HG03103 (cell line): Measurements from ENCODE around the gene ADAD2.

ENCODE experiments used
- ATAC-seq: cut with Tn5 transposase; IDR thresholded peaks from one replicate; pipeline ENCODE4 v1.9.1; 2021; ENCODE audit warnings: low read depth; ENCODE audit not compliant: unreplicated experiment

Gene ADAD2

GRCh38 chr16:84176192-84177053, 14.5 kb upstream of the ADAD2 start:
- no peak for ATAC-seq

GRCh38 chr16:84177741-84178073, 13.2 kb upstream of the ADAD2 start:
- no peak for ATAC-seq

DNA sequence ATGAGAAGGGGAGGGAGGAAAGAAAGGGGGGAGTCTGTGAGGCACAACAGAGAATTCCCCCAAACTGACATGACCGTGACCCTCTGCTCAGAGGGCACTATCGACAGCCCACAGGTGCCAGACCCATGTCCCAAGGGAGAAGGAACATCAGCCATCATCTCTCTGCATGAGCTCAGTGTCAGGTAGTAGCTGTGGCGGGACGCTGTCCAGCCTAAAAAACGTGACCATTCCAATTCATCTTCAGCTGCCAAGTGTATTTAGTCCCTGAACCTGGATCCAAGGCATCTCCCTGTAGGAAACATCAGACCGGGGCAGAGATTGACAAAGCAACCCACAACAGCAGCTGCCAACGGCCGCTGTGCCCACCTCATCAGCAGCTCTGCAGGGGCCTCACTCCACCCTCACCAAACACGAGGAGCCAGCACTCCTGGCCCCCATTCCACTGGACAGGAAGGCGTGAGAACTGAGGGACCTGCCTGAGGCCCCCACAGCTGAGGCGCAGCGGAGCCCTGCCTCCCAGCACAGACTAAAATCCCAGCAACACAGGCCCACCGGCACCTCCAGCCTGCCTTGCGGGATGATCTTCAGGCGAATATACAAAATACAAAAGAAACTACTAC, 12.7 kb upstream of the ADAD2 start:
- ATAC-seq, result no peak

- no peak for ATAC-seq
These were observed 11.9 kb upstream of the ADAD2 start for GRCh38 chr16:84178892-84179611.

- no peak for ATAC-seq
These were observed 11.2 kb upstream of the ADAD2 start for GRCh38 chr16:84179612-84180320.

GRCh38 chr16:84180519-84181140, 10.3 kb upstream of the ADAD2 start:
- ATAC-seq, result no peak

GRCh38 chr16:84181144-84181915, 9.6 kb upstream of the ADAD2 start:
- no peak for ATAC-seq

DNA sequence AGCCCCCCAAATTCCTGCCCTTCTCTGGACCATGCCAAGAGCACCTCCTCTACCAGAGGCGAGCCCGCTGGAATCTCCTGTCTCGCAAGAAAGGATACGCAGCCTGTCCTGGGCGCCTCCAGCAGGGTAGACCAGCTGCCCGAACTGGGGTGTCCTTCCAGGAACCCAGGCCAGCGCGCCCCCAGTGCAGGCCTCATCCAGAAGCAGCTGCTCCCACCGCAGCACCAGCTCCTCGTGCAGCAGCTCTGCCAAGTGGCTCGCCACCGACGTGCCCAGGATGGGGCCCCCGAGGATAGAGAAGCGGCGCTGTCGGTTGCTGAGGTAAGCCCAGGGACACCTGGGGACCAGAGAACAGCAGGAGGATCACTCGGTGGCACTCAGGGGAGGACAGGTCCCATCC, 8.9 kb upstream of the ADAD2 start:
- no peak for ATAC-seq

DNA sequence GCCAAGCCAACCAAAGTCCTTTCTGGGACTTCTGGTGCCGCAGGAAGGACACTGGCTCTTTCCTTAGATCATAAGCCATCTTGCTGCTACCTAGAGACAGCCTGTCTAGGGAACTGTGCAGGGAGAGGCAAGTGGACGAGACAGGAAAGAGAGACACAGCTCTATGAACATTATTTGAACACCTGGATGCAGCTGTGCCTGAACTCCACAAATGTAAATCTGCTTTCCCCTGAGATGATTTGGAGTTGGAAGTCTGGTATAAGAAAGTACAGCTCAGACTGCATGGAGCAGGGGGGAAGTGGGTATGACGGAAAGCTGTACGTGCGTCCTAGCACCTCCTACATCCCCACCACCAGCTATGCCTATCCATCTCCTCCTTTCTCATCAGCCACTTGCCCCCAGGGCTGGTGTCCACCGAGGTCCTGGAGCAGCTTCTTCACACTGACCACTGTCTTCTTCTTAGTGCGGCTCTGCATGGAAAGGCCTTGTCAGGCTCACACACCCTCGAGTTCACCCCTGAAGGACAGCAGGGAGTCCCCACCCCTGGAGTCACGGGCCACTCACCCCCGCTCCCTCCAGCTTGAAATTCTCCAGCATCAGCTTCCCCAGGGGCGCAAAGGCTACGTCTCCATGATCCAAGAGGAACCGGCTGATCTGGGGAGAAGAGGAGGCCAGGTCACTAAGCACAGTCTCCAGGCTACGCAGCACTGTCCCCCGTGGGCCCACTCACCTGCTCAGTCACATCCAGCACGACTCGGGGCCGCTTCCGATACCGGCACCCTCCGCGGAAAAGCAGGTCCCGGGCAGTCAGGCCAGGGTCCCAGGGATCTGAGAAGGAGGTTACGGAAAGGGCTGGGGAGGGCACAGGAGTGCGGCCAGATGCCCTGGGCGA, 8.0 kb upstream of the ADAD2 start:
- ATAC-seq, result no peak

GRCh38 chr16:84183572-84183875, 7.4 kb upstream of the ADAD2 start:
- no peak for ATAC-seq

DNA sequence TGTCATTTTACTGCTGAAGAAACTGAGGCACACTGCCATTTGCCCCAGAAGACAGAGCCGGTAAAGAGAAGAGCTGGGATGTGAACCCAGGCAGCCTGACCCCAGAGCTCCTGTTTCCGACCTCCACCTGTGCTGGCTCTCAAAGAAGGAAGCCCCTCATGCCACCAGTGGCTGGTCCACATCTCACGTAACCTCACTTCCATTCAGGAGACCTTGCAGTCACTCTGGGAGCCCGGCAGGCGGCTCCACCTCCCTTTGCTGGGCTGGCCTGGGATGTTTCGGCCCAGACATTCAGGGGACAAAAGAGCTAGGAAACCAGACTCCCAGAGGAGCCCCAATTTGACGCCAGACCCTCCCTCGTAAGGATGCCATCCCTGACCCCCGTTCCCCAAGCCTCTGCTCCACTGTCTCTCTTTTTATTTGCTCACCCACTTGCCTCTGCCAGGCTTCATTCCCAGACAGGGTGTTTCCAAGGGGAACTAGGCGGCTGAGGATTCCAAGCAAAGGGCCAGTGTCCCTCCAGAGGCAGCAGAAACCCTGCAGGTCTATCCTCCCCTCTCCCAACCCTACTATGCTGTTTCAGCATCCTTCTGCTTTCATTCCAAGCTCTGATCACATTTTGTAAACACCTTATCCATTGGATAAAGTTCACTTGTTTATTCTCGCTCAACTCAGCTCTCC, 6.9 kb upstream of the ADAD2 start:
- no peak for ATAC-seq

DNA sequence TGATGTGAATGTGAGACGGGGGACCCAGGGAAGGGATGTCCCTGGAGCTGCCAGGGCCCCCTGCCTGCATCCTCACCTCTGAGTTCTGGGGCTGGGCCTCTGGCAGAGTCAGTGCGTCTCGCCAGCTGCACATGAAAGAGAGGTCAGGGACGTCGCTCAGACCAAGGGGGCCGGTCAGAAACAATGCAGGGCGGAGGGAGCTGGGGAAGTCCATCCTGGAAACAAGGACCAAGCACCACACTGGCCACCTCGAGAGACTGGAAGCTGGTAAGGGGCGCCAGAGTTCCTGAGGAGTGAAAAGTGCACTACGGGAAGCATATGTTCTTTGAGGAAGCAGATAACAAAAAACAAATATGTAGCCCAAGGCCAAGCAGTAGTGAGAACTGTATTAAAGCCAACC, 6.2 kb upstream of the ADAD2 start:
- no peak for ATAC-seq

GRCh38 chr16:84186685-84187437, 4.1 kb upstream of the ADAD2 start, which contains the start of gene TAF1C:
TSS of gene TAF1C (minus strand) at chr16:84187057. CDS start at chr16:84184988, 2,069 bp downstream.
- peak; percentile 96 for ATAC-seq

- ATAC-seq, result no peak
These were observed 509 bp downstream of the ADAD2 start for GRCh38 chr16:84191466-84191865.

DNA sequence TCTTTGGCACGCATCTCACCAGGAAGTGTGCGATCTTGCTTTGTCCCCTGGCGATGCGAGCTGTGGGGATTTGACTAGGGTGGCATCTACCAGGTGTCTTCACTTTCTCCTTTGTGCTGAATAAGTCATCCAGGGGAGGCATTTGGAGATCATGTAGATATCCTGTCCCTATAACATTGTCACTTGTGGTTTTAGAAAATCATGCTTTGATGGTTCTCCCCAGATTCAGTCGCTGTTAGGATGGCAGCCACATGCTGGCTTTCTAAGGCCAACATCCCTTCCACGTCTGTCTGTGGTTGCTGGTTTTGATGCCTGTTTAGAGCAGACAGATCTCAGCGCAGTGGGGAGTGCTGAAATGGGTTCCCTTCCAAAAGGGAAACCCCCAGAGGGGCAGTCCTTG, 2.5 kb downstream of the ADAD2 start:
- ATAC-seq, result no peak

GRCh38 chr16:84194018-84194417, 3.1 kb downstream of the ADAD2 start:
- ATAC-seq, result no peak

DNA sequence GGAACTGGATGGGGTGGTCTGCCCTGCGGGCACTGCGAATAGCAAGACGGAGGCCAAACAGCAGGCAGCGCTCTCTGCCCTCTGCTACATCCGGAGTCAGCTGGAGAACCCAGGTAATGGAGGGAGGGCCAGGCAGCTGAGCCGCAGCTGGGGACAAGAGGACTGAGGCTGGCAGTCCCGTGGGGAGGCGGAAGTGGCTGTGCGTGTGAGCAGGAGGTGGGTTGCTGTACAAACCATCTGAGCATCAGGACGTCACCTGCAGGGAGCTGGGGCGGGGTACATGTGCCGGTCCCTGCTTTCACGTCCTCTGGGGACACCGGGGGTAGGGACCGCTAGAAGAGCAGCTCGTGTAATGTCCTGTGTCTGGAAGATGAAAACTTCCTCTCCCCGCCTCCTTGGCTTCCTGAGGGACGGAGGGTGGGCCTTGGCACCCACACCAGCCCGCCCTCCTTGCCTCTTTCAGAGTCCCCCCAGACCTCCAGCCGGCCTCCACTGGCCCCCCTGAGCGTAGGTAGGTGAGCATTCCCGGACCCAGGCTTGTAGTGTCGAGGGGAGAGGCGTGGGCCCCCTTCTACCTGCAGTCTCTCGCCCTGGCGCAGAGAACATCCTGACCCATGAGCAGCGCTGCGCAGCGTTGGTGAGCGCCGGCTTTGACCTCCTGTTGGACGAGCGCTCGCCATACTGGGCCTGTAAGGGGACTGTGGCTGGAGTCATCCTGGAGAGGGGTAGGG, 3.7 kb downstream of the ADAD2 start:
- ATAC-seq, result no peak
